ENCODE data around the gene CA10.

- TF ChIP-seq CTCF (IDR thresholded peaks at IDR 0.05) = no peak
- TF ChIP-seq POLR2A (IDR thresholded peaks at IDR 0.05) = no peak
These were observed 419.1 kb downstream of the CA10 start for GRCh38 chr17:51739245-51739886.

All from right lobe of liver (tissue), 4 donors.